ENCODE results near the gene ANKFY1.

ANKFY1 gene

GRCh38 chr17:4215882-4216570, 47.8 kb downstream of the ANKFY1 start (continued):
- TF ChIP-seq REST (tag by site-specific recombination; IDR thresholded peaks at IDR 0.05) (no peak), ZNF571 (tag by site-specific recombination; IDR thresholded peaks at IDR 0.05) (no peak), SCRT1 (tag by site-specific recombination; IDR thresholded peaks at IDR 0.05; ENCODE audit: borderline replicate concordance) (no peak), KLF10 (tag by site-specific recombination; IDR thresholded peaks at IDR 0.05) (no peak), ZNF146 (tag by site-specific recombination; IDR thresholded peaks at IDR 0.05) (no peak; the same call in 1 of the 2 replicates), ZNF335 (tag by site-specific recombination; conservative IDR thresholded peaks at IDR 0.05) (no peak), SP2 (tag by site-specific recombination; IDR thresholded peaks at IDR 0.05) (no peak), ZNF837 (tag by site-specific recombination; IDR thresholded peaks at IDR 0.05) (no peak), WT1 (tag by site-specific recombination; IDR thresholded peaks at IDR 0.05) (peak; percentile 84), ZNF530 (tag by site-specific recombination; IDR thresholded peaks at IDR 0.05; ENCODE audit: low read depth) (no peak), ZNF791 (tag by site-specific recombination; IDR thresholded peaks at IDR 0.05) (no peak), ZBTB1 (tag by site-specific recombination; IDR thresholded peaks at IDR 0.05) (no peak), ZNF555 (tag by site-specific recombination; conservative IDR thresholded peaks at IDR 0.05) (no peak), ZNF704 (tag by site-specific recombination; IDR thresholded peaks at IDR 0.05) (no peak), GLIS2 (tag by site-specific recombination; IDR thresholded peaks at IDR 0.05) (no peak), ZNF112 (tag by site-specific recombination; IDR thresholded peaks at IDR 0.05) (no peak), ZNF664 (tag by site-specific recombination; IDR thresholded peaks at IDR 0.05) (no peak), BCL11B (tag by site-specific recombination; IDR thresholded peaks at IDR 0.05; ENCODE audit: low read depth) (no peak), ZNF423 (tag by site-specific recombination; IDR thresholded peaks at IDR 0.05) (peak; percentile 28; the same call in 1 of the 2 replicates), ZNF366 (tag by site-specific recombination; conservative IDR thresholded peaks at IDR 0.05) (peak; percentile 54), KLF9 (tag by site-specific recombination; IDR thresholded peaks at IDR 0.05; ENCODE audit: low read depth) (no peak), ZNF621 (tag by site-specific recombination; IDR thresholded peaks at IDR 0.05) (no peak), ZNF707 (tag by site-specific recombination; IDR thresholded peaks at IDR 0.05) (no peak), ZNF768 (tag by site-specific recombination; IDR thresholded peaks at IDR 0.05) (no peak), ZNF785 (tag by site-specific recombination; IDR thresholded peaks at IDR 0.05) (no peak), ZNF558 (tag by site-specific recombination; IDR thresholded peaks at IDR 0.05) (no peak), ZNF510 (tag by site-specific recombination; IDR thresholded peaks at IDR 0.05; ENCODE audit: insufficient replicate concordance) (no peak), ZNF433 (tag by site-specific recombination; IDR thresholded peaks at IDR 0.05; ENCODE audit: low read depth) (no peak), ZBTB17 (tag by site-specific recombination; IDR thresholded peaks at IDR 0.05) (peak; percentile 55), ZNF843 (tag by site-specific recombination; IDR thresholded peaks at IDR 0.05) (no peak), BCL11A (tag by site-specific recombination; IDR thresholded peaks at IDR 0.05; ENCODE audit: low read depth) (peak; percentile 84; the same call in 1 of the 2 replicates), ZNF239 (tag by site-specific recombination; IDR thresholded peaks at IDR 0.05) (no peak)
- TF ChIP-seq, protein P1, sequence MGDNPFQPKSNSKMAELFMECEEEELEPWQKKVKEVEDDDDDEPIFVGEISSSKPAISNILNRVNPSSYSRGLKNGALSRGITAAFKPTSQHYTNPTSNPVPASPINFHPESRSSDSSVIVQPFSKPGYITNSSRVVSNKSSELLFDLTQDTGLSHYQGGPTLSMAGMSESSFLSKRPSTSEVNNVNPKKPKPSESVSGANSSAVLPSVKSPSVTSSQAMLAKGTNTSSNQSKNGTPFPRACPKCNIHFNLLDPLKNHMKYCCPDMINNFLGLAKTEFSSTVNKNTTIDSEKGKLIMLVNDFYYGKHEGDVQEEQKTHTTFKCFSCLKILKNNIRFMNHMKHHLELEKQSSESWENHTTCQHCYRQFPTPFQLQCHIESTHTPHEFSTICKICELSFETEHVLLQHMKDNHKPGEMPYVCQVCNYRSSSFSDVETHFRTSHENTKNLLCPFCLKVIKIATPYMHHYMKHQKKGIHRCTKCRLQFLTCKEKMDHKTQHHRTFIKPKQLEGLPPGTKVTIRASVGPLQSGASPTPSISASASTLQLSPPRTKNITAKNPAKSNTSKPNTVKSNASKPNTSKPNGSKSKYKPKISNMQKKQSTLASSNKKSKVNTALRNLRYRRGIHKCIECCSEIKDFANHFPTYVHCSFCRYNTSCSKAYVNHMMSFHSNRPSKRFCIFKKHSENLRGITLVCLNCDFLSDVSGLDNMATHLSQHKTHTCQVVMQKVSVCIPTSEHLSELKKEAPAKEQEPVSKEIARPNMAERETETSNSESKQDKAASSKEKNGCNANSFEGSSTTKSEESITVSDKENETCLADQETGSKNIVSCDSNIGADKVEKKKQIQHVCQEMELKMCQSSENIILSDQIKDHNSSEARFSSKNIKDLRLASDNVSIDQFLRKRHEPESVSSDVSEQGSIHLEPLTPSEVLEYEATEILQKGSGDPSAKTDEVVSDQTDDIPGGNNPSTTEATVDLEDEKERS (tag by site-specific recombination; IDR thresholded peaks at IDR 0.05) = no peak
- TF ChIP-seq, protein P2, sequence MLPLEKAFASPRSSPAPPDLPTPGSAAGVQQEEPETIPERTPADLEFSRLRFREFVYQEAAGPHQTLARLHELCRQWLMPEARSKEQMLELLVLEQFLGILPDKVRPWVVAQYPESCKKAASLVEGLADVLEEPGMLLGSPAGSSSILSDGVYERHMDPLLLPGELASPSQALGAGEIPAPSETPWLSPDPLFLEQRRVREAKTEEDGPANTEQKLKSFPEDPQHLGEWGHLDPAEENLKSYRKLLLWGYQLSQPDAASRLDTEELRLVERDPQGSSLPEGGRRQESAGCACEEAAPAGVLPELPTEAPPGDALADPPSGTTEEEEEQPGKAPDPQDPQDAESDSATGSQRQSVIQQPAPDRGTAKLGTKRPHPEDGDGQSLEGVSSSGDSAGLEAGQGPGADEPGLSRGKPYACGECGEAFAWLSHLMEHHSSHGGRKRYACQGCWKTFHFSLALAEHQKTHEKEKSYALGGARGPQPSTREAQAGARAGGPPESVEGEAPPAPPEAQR (tag by site-specific recombination; IDR thresholded peaks at IDR 0.05) = no peak

All from HEK293 (cell line).